Aortic smooth muscle cell (primary cell): Measurements from ENCODE around the gene GBX2. TPM values are rescaled to one million over a fixed set of nuclear protein-coding genes. Genes with fewer than 3 reads are reported as not detected.

Experiments used
- total RNA-seq: library from RNA; depleted of rRNA; stranded (reverse); fragments of >200 nt; gene quantifications from 2 replicates; pipeline ENCODE4 v1.2.3, GENCODE V29; 2014

GBX2 gene
- total RNA-seq, result not detected in 2 replicates

GRCh38 chr2:236168110-236169080, at the start of gene GBX2:
Gene GBX2 (minus strand): TSS chr2:236168386. CDS start chr2:236167971, 415 bp downstream.

Other genes starting within 250 kb of the GBX2 start
- not detected in 2 replicates for gene ASB18, start 96.0 kb upstream of the GBX2 start, total RNA-seq